Esophagus muscularis mucosa (tissue), 4 donors: ENCODE data around the gene PSMD13. TPM values are rescaled to one million over a fixed set of nuclear protein-coding genes. Genes with fewer than 3 reads are reported as not detected.
"Not testable (repeated sequence)": the region's sequence is repeated elsewhere in the genome, so short reads cannot be mapped to it uniquely, and the experiment has no call there.

Experiments used
- DNase-seq: peaks from one replicate; pipeline ENCODE4 v3.0.0-alpha.2; 2017; ENCODE audit errors: extremely low spot score
- H3K27ac ChIP-seq, 4 donors: fragments of 200-600 bp; sonication (generic); replicated peaks in 1 of 4; 1 replicate in 3 of 4; 2 replicates in 1 of 4; pipeline ENCODE4 v1.5.1; 2016 to 2019; ENCODE audit warnings: mild to moderate bottlenecking in 1 of 4
- H3K27me3 ChIP-seq, 4 donors: fragments of 200-600 bp; sonication (generic); one replicate each; pipeline versions ENCODE4 v1.5.1 to v1.6.0; 2016 to 2019
- H3K36me3 ChIP-seq, 4 donors: fragments of 200-600 bp; sonication (generic); one replicate each; pipeline ENCODE4 v1.5.1; 2016 to 2019
- H3K4me1 ChIP-seq, 4 donors: fragments of 200-600 bp; sonication (generic); one replicate each; pipeline ENCODE4 v1.5.1; 2016 to 2019
- H3K4me3 ChIP-seq, 4 donors: fragments of 200-600 bp; sonication (generic); 1 replicate in 2 of 4; 2 replicates in 2 of 4; pipeline ENCODE4 v1.5.1; 2016 to 2019; ENCODE audit warnings: mild to moderate bottlenecking in 4 of 4, moderate library complexity in 1 of 4
- H3K9me3 ChIP-seq, 4 donors: fragments of 200-600 bp; sonication (generic); 1 replicate in 3 of 4; 2 replicates in 1 of 4; pipeline ENCODE4 v1.5.1; 2016 to 2019
- CTCF ChIP-seq, 3 experiments: fragments of 200-600 bp in 2 of 3; fragments of 450-650 bp in 1 of 3; sonication (generic) in 2 of 3; IDR thresholded peaks; one replicate each; pipeline ENCODE4 v1.5.1; 2017 to 2019; ENCODE audit warnings: antibody characterized with exemption in 3 of 3, mild to moderate bottlenecking in 2 of 3, moderate library complexity in 1 of 3
- POLR2AphosphoS5 ChIP-seq, 2 donors: sonication (generic); formaldehyde crosslinking; IDR thresholded peaks; one replicate each; pipeline ENCODE4 v1.6.1; 2017; ENCODE audit warnings: antibody characterized with exemption in 2 of 2
- WGBS: methylation state at CpG from one replicate; pipeline ENCODE4 v1.1.5; 2018; 5-methylcytosine and 5-hydroxymethylcytosine counted together
- intact Hi-C: fragments of 100-400 bp; cut with DNase I; formaldehyde crosslinking; loops from one replicate; pipeline ENCODE4 v1.15.1; 2023
- total RNA-seq, 4 donors: library from RNA; depleted of rRNA; stranded (reverse); fragments of >200 nt; gene quantifications; one replicate each; pipeline versions ENCODE4 v1.1.0 to v1.2.1, GENCODE V29; 2016

The PSMD13 gene
- 100 to 1,000 TPM in 1 of 4 donors, 10 to 100 TPM in 3; 86.4 to 124 (median 94.1) TPM for total RNA-seq

- TF ChIP-seq CTCF (IDR thresholded peaks at IDR 0.05) (no peak), POLR2AphosphoS5 (IDR thresholded peaks at IDR 0.05) (peak; percentile 87 to 91)
- Histone ChIP-seq H3K27ac (peak within 1 kb of the TSS; percentile 85 to 98 (median 96)), H3K36me3 (peaks cover 0 to 41% (median 24%) of the 10 kb centered on the region in 4 donors), H3K4me1 (peaks cover 26 to 37% (median 33%) of the 10 kb centered on the region in 4 donors), H3K4me3 (peak within 1 kb of the TSS; percentile 72 to 100 (median 96)), H3K27me3 (no peaks in the 10 kb centered on the region), H3K9me3 (no peaks in the 10 kb centered on the region)
- intact Hi-C loops = no loop called here
- DNase-seq = peak; percentile 94
- 7% methylated on average over 13 of the region's 62 CpGs for WGBS
Measured at GRCh38 chr11:236774-237767, at the start of gene PSMD13. TSS of gene PSMD13 (plus strand) at chr11:236976. CDS start at chr11:237050, 74 bp downstream.

DNA sequence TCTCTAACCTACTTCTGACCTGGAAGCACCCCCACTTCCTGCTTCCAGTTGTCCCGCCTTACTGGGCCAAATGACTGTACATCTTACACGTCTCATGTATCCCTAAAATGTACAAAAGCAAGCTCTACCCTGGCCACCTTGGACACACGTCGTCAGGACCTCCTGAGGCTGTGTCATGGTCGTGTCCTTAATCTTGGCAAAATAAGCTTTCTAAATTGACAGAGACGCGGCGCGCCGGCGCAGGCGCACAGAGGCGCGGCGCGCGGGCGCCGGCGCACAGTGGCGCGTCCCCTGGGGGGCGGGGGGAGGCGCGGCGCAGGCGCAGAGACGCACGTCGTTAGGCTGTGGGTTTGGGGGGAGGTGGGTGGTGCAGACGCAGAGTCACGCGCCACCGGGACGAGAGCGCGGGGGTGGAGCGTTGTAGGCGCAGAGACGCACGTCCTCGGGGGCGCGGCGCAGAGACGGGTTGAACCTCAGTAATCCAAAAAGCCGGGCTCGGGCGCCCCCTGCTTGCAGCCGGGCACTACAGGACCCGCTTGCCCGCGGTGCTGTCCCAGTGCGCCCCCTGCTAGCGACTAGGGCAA is 47.5 kb upstream of the PSMD13 start:
- H3K4me3 ChIP-seq, H3K27me3 ChIP-seq, H3K4me1 ChIP-seq, H3K27ac ChIP-seq, H3K36me3 ChIP-seq, intact Hi-C loops, H3K9me3 ChIP-seq: not testable (repeated sequence)
- 79% methylated on average over 27 of the region's 55 CpGs for WGBS
- DNase-seq = peak; percentile 5

GRCh38 chr11:189843-190311 is 46.9 kb upstream of the PSMD13 start:
- H3K27ac ChIP-seq, intact Hi-C loops, H3K4me1 ChIP-seq, H3K9me3 ChIP-seq, H3K27me3 ChIP-seq, H3K36me3 ChIP-seq, DNase-seq, H3K4me3 ChIP-seq: not testable (repeated sequence)
- 40% methylated on average over 1 of the region's 25 CpGs for WGBS

DNA sequence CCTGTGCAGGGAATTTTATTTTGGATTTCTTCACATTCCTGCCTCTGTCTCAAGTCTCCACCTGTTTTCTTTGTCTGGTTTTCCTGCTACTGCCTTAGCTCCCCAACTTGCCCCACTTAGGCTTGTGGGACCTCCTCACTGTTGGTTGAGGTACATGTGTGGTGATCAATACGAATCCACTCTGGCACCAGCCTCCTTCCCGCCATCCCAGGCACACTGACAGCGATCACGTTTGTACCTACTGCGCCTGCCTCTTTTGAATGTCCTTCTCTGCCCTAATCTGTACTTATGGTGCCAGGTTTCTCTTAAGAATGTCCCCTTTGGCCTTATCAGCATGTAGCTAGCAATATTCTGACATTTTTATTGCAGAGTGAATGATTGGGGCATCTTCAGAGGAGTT is 46.2 kb upstream of the PSMD13 start:
- H3K9me3 ChIP-seq, intact Hi-C loops, H3K27ac ChIP-seq, H3K4me3 ChIP-seq, H3K36me3 ChIP-seq, DNase-seq, H3K27me3 ChIP-seq, H3K4me1 ChIP-seq: not testable (repeated sequence)
- 87% methylated on average over 5 of the region's 5 CpGs for WGBS

DNA sequence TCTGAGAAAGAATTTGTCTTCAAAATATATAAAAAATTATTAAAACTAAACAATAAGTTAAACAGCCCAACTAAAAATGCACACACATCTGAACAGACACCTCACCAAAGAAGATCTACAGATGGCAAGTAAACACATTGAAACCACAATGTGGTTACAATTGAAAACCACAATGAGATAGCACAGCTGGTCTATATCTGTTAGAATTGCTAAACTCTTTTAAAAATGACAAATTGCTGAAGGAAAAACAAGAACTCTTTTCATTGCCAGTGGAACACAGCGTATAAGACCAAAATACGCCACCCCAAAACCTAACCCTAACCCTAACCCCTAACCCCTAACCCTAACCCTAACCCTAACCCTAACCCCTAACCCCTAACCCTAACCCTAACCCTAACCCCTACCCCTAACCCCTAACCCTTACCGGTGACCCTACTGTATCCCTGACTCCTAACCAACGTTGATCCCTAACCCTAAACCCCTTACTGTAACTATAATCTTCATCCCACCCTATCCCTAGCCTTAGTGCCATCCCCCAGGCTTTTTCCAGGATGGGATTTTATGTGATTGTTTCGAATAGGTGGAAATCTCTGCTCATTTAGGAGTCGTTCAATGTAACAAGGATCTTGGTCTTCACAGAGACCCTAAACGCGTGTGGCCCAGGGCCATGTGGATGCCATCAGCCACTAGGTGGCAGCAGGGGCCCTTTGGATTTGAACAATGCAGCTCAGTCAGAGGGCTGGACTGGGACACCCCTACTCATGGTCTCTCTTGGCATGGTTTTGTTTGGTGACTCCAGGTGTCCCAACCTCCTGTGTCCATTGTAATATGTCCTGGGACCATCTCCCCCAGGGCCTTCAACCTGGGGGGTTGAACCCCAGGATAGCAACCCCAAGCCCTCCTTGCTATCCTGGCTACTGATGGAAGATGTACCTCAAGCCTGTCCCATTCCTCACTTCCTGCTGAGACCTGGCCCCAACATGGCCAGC is 45.0 kb upstream of the PSMD13 start:
- H3K4me1 ChIP-seq, H3K4me3 ChIP-seq, H3K36me3 ChIP-seq, H3K9me3 ChIP-seq, intact Hi-C loops, DNase-seq, H3K27me3 ChIP-seq, H3K27ac ChIP-seq: not testable (repeated sequence)
- peak; percentile 14 to 42 (median 21) for TF ChIP-seq CTCF (IDR thresholded peaks at IDR 0.05)
- 35% methylated on average over 8 of the region's 8 CpGs for WGBS

DNA sequence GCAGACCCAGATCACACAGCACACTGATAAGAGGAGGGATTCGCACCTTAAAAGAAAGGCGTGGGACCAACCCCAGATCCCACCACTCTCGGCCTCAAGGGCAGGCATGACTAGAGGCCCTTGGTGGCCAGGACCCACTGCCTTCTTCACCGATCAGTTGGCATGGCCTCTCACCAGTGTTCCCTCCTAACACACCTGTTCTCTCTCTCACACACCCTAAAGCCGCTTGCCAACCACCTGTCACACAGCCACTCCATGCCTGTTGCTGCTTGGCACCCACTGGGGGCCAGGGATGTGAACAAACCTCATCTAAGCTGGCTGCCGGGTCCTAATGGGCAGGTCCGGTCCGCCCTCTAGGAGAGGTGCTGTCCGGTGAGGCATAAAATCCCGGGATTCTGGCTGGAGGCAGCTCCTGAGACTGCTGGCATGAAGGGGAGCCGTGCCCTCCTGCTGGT is 44.1 kb upstream of the PSMD13 start, which contains the start of gene SCGB1C1:
TSS of gene SCGB1C1 (plus strand) at position 405 of the 455 bp plus-strand sequence. CDS start at position 427, 22 bp downstream.
- H3K4me1 ChIP-seq, intact Hi-C loops, H3K27me3 ChIP-seq, H3K4me3 ChIP-seq, DNase-seq, H3K9me3 ChIP-seq, H3K27ac ChIP-seq, H3K36me3 ChIP-seq: not testable (repeated sequence)
- WGBS = 73% methylated on average over 3 of the region's 11 CpGs

DNA sequence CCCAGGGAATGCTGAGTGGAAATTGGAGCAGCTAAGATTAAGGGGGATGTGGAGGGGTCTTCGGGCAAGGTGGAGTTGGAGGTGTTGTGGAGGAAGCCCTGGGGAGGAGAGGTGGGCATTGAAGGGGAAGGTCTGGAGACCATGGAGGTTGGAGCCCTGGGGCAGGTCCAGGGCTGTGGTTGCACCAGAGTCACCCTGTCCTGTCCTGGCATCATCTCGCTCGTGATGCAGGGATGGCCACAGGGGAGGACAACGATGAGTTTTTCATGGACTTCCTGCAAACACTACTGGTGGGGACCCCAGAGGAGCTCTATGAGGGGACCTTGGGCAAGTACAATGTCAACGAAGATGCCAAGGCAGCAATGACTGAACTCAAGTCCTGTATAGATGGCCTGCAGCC is 43.3 kb upstream of the PSMD13 start:
- DNase-seq, H3K36me3 ChIP-seq: not testable (repeated sequence)

More for the DNA sequence above, 43.3 kb upstream of the PSMD13 start:
- H3K4me3 ChIP-seq, H3K4me1 ChIP-seq, H3K27me3 ChIP-seq, H3K27ac ChIP-seq, H3K9me3 ChIP-seq, intact Hi-C loops: not testable (repeated sequence)
- WGBS = 79% methylated on average over 4 of the region's 5 CpGs
